ENCODE measurements around the gene GNB5. TPM values are rescaled to one million over a fixed set of nuclear protein-coding genes. Genes with fewer than 3 reads are reported as not detected.

The GNB5 gene
- total RNA-seq, 2 experiments from 2014 or later: 28.5 to 34.2 TPM

- Mint-ChIP-seq H3K27ac (no peak overlapping the region), H3K36me3 (ENCODE audit: low read depth) (peaks cover 17% of the 10 kb centered on the region), H3K9me3 (no peaks in the 10 kb centered on the region), H3K27me3 (no peaks in the 10 kb centered on the region), H3K4me3 (no peak overlapping the region), H3K4me1 (no peaks in the 10 kb centered on the region)
- DNase-seq: no peak
- CTCF ChIA-PET: interaction anchor here (0.6 kb wide), 2 partner anchors 283 to 949 kb away, joined by 3 to 4 read pairs; no protein-coding TSS in a partner anchor
- POLR2A ChIA-PET: no interaction called here
These were observed 62.6 kb downstream of the GNB5 start for GRCh38 chr15:52128568-52128967.

- no peaks in the 10 kb centered on the region for H3K9me3 Mint-ChIP-seq
- no peak overlapping the region for H3K4me3 Mint-ChIP-seq
- no peaks in the 10 kb centered on the region for H3K27me3 Mint-ChIP-seq
- POLR2A ChIA-PET: no interaction called here
- CTCF ChIA-PET: interaction anchor here (0.6 kb wide), 1 partner anchor 364 kb away, joined by 4 read pairs; no protein-coding TSS in a partner anchor
- peaks cover 9% of the 10 kb centered on the region for H3K36me3 Mint-ChIP-seq (ENCODE audit: low read depth)
- H3K4me1 Mint-ChIP-seq: no peaks in the 10 kb centered on the region
- no peak overlapping the region for H3K27ac Mint-ChIP-seq
- no peak for DNase-seq
These were observed 66.8 kb downstream of the GNB5 start for GRCh38 chr15:52124270-52124880.

- peaks cover 4% of the 10 kb centered on the region for H3K36me3 Mint-ChIP-seq (ENCODE audit: low read depth)
- no peaks in the 10 kb centered on the region for H3K27me3 Mint-ChIP-seq
- POLR2A ChIA-PET: no interaction called here
- DNase-seq: no peak
- no peaks in the 10 kb centered on the region for H3K4me1 Mint-ChIP-seq
- H3K27ac Mint-ChIP-seq: no peak overlapping the region
- H3K9me3 Mint-ChIP-seq: no peaks in the 10 kb centered on the region
- CTCF ChIA-PET: interaction anchor here (1.1 kb wide), 1 partner anchor 19 kb away, joined by 3 read pairs; no protein-coding TSS in a partner anchor
- no peak overlapping the region for H3K4me3 Mint-ChIP-seq
These were observed 69.3 kb downstream of the GNB5 start for GRCh38 chr15:52121896-52122295.

- H3K27ac Mint-ChIP-seq: no peak overlapping the region
- peaks cover 6% of the 10 kb centered on the region for H3K4me1 Mint-ChIP-seq
These were observed 70.2 kb downstream of the GNB5 start for GRCh38 chr15:52121006-52121405.

GRCh38 chr15:52120488-52120887, 70.7 kb downstream of the GNB5 start:
- ChIA-PET POLR2A (no interaction called here), CTCF (interaction anchor here (0.6 to 1.5 kb wide), 2 partner anchors 13 to 125 kb away, joined by 3 to 4 read pairs; no protein-coding TSS in a partner anchor)
- Mint-ChIP-seq H3K9me3 (no peaks in the 10 kb centered on the region), H3K4me1 (peaks cover 11% of the 10 kb centered on the region), H3K4me3 (no peak overlapping the region), H3K27ac (no peak overlapping the region), H3K27me3 (peaks cover 2% of the 10 kb centered on the region), H3K36me3 (ENCODE audit: low read depth) (peaks cover 4% of the 10 kb centered on the region)
- DNase-seq: no peak

More at GRCh38 chr15:52121006-52121405, 70.2 kb downstream of the GNB5 start:
- Mint-ChIP-seq H3K36me3 (ENCODE audit: low read depth) (peaks cover 4% of the 10 kb centered on the region), H3K9me3 (no peaks in the 10 kb centered on the region), H3K4me3 (no peak overlapping the region), H3K27me3 (no peaks in the 10 kb centered on the region)
- ChIA-PET POLR2A (no interaction called here), CTCF (interaction anchor here (0.6 to 1.5 kb wide), 2 partner anchors 14 to 126 kb away, joined by 3 to 4 read pairs; no protein-coding TSS in a partner anchor)
- no peak for DNase-seq

GRCh38 chr15:52118969-52119749, 72.0 kb downstream of the GNB5 start:
- no peaks in the 10 kb centered on the region for H3K9me3 Mint-ChIP-seq
- H3K27me3 Mint-ChIP-seq: peaks cover 8% of the 10 kb centered on the region
- ChIA-PET POLR2A (no interaction called here), CTCF (interaction anchor here (0.6 kb wide), 1 partner anchor 56 kb away, joined by 3 read pairs; no protein-coding TSS in a partner anchor)
- no peak overlapping the region for H3K27ac Mint-ChIP-seq
- DNase-seq: no peak
- peaks cover 11% of the 10 kb centered on the region for H3K4me1 Mint-ChIP-seq
- H3K4me3 Mint-ChIP-seq: no peak overlapping the region
- H3K36me3 Mint-ChIP-seq (ENCODE audit: low read depth): peaks cover 4% of the 10 kb centered on the region

- no peak overlapping the region for H3K4me3 Mint-ChIP-seq
- POLR2A ChIA-PET: no interaction called here
- no peak overlapping the region for H3K27ac Mint-ChIP-seq
- H3K27me3 Mint-ChIP-seq: peaks cover 12% of the 10 kb centered on the region
- peaks cover 11% of the 10 kb centered on the region for H3K4me1 Mint-ChIP-seq
- CTCF ChIA-PET: interaction anchor here (0.5 kb wide), 1 partner anchor 338 kb away, joined by 3 read pairs; no protein-coding TSS in a partner anchor
- H3K9me3 Mint-ChIP-seq: no peaks in the 10 kb centered on the region
- no peaks in the 10 kb centered on the region for H3K36me3 Mint-ChIP-seq (ENCODE audit: low read depth)
- DNase-seq: no peak
These were observed 73.6 kb downstream of the GNB5 start for GRCh38 chr15:52117549-52117948.

GRCh38 chr15:52115598-52116427, 75.4 kb downstream of the GNB5 start:
- ChIA-PET POLR2A (no interaction called here), CTCF (no interaction called here)
- Mint-ChIP-seq H3K27ac (no peak overlapping the region), H3K4me1 (peaks cover 11% of the 10 kb centered on the region), H3K4me3 (no peak overlapping the region), H3K27me3 (peaks cover 23% of the 10 kb centered on the region), H3K36me3 (ENCODE audit: low read depth) (no peaks in the 10 kb centered on the region), H3K9me3 (no peaks in the 10 kb centered on the region)
- DNase-seq: no peak

GRCh38 chr15:52114261-52115055, 76.7 kb downstream of the GNB5 start:
- no peak for DNase-seq
- H3K36me3 Mint-ChIP-seq (ENCODE audit: low read depth): no peaks in the 10 kb centered on the region
- H3K27me3 Mint-ChIP-seq: peaks cover 37% of the 10 kb centered on the region
- H3K27ac Mint-ChIP-seq: no peak overlapping the region
- ChIA-PET POLR2A (no interaction called here), CTCF (interaction anchor here (1.1 kb wide), 1 partner anchor 155 kb away, joined by 3 read pairs; no protein-coding TSS in a partner anchor)
- H3K4me1 Mint-ChIP-seq: peaks cover 11% of the 10 kb centered on the region
- no peak overlapping the region for H3K4me3 Mint-ChIP-seq
- no peaks in the 10 kb centered on the region for H3K9me3 Mint-ChIP-seq

GRCh38 chr15:52113708-52114107, 77.5 kb downstream of the GNB5 start:
- Mint-ChIP-seq H3K36me3 (ENCODE audit: low read depth) (no peaks in the 10 kb centered on the region), H3K27ac (no peak overlapping the region), H3K4me3 (no peak overlapping the region), H3K27me3 (peaks cover 42% of the 10 kb centered on the region), H3K4me1 (peaks cover 11% of the 10 kb centered on the region), H3K9me3 (no peaks in the 10 kb centered on the region)
- POLR2A ChIA-PET: no interaction called here
- CTCF ChIA-PET: interaction anchor here (1.0 to 1.1 kb wide), 2 partner anchors 9 to 155 kb away, joined by 3 read pairs; no protein-coding TSS in a partner anchor
- DNase-seq: no peak

- ChIA-PET CTCF (interaction anchor here (1.0 to 1.1 kb wide), 2 partner anchors 9 to 154 kb away, joined by 3 read pairs; no protein-coding TSS in a partner anchor), POLR2A (no interaction called here)
- no peak for DNase-seq
- no peak overlapping the region for H3K27ac Mint-ChIP-seq
- peak overlapping the region; percentile 22 for H3K4me3 Mint-ChIP-seq
- peaks cover 11% of the 10 kb centered on the region for H3K4me1 Mint-ChIP-seq
- H3K27me3 Mint-ChIP-seq: peaks cover 44% of the 10 kb centered on the region
- no peaks in the 10 kb centered on the region for H3K9me3 Mint-ChIP-seq
- H3K36me3 Mint-ChIP-seq (ENCODE audit: low read depth): no peaks in the 10 kb centered on the region
These were observed 78.0 kb downstream of the GNB5 start for GRCh38 chr15:52113235-52113634.

GRCh38 chr15:52112203-52112750, 78.9 kb downstream of the GNB5 start:
- POLR2A ChIA-PET: no interaction called here
- H3K4me1 Mint-ChIP-seq: peaks cover 11% of the 10 kb centered on the region

More at GRCh38 chr15:52112203-52112750, 78.9 kb downstream of the GNB5 start:
- CTCF ChIA-PET: interaction anchor here (0.7 to 1.1 kb wide), 3 partner anchors 9 to 132 kb away, joined by 3 to 6 read pairs (median 3); no protein-coding TSS in a partner anchor
- peaks cover 44% of the 10 kb centered on the region for H3K27me3 Mint-ChIP-seq
- peak; percentile 49 for DNase-seq
- H3K36me3 Mint-ChIP-seq (ENCODE audit: low read depth): no peaks in the 10 kb centered on the region
- no peak overlapping the region for H3K27ac Mint-ChIP-seq
- no peaks in the 10 kb centered on the region for H3K9me3 Mint-ChIP-seq
- H3K4me3 Mint-ChIP-seq: peak overlapping the region; percentile 51

Data from activated CD4-positive, alpha-beta T cell treated with anti-CD3 and anti-CD28 coated beads, Interleukin-2, amount 10 ng/mL, durations not matched to agents 7 days and 5 days (primary cell).